Gastroesophageal sphincter (tissue), 3 donors: Measurements from ENCODE around the gene LINGO3.

ENCODE experiments used
- EP300 ChIP-seq: sonication (generic); formaldehyde crosslinking; IDR thresholded peaks from one replicate; pipeline ENCODE4 v1.6.1; 2017; ENCODE audit warnings: antibody characterized with exemption, mild to moderate bottlenecking
- POLR2A ChIP-seq, 2 donors: fragments of 450-650 bp; IDR thresholded peaks; one replicate each; pipeline ENCODE4 v1.6.1; 2017; ENCODE audit warnings: antibody characterized with exemption in 2 of 2, mild to moderate bottlenecking in 2 of 2, moderate library complexity in 1 of 2
- POLR2AphosphoS5 ChIP-seq: sonication (generic); formaldehyde crosslinking; IDR thresholded peaks from one replicate; pipeline ENCODE4 v1.6.1; 2017; ENCODE audit warnings: antibody characterized with exemption
- TF ChIP-seq, protein P1 (sequence below), 4 experiments: fragments of 200-600 bp in 2 of 4; fragments of 450-650 bp in 2 of 4; sonication (generic) in 1 of 4; IDR thresholded peaks; one replicate each; pipeline ENCODE4 v1.5.1; 2017 to 2019; ENCODE audit warnings: antibody characterized with exemption in 4 of 4, mild to moderate bottlenecking in 2 of 4, moderate library complexity in 2 of 4

GRCh38 chr19:2268480-2268830, 39.5 kb downstream of the LINGO3 start:
- TF ChIP-seq, protein P1, sequence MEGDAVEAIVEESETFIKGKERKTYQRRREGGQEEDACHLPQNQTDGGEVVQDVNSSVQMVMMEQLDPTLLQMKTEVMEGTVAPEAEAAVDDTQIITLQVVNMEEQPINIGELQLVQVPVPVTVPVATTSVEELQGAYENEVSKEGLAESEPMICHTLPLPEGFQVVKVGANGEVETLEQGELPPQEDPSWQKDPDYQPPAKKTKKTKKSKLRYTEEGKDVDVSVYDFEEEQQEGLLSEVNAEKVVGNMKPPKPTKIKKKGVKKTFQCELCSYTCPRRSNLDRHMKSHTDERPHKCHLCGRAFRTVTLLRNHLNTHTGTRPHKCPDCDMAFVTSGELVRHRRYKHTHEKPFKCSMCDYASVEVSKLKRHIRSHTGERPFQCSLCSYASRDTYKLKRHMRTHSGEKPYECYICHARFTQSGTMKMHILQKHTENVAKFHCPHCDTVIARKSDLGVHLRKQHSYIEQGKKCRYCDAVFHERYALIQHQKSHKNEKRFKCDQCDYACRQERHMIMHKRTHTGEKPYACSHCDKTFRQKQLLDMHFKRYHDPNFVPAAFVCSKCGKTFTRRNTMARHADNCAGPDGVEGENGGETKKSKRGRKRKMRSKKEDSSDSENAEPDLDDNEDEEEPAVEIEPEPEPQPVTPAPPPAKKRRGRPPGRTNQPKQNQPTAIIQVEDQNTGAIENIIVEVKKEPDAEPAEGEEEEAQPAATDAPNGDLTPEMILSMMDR (IDR thresholded peaks at IDR 0.05): no peak
- TF ChIP-seq POLR2A (IDR thresholded peaks at IDR 0.05): no peak
- no peak for TF ChIP-seq EP300
- TF ChIP-seq POLR2AphosphoS5: no peak
